ENCODE measurements around the gene CHKA.

CHKA gene

GRCh38 chr11:68012843-68013610, 108.2 kb downstream of the CHKA start:
- DNase-seq: no peak

- DNase-seq: no peak
Measured at GRCh38 chr11:68012044-68012842, 108.9 kb downstream of the CHKA start.

- no peak for DNase-seq
Measured at GRCh38 chr11:68011051-68011943, 109.9 kb downstream of the CHKA start.

GRCh38 chr11:68010090-68011041, 110.8 kb downstream of the CHKA start, which contains the start of gene ALDH3B1:
TSS of gene ALDH3B1 (plus strand) at chr11:68010327. CDS start at chr11:68015298, 4,971 bp downstream.
- DNase-seq: no peak

GRCh38 chr11:68009391-68010089, 111.6 kb downstream of the CHKA start:
- DNase-seq: no peak

GRCh38 chr11:68008381-68009337, 112.5 kb downstream of the CHKA start:
- peak; percentile 41 to 75 for DNase-seq

GRCh38 chr11:68007498-68008380, 113.4 kb downstream of the CHKA start:
- no peak for DNase-seq

- DNase-seq: no peak
Measured at GRCh38 chr11:68006606-68007166, 114.5 kb downstream of the CHKA start.

- DNase-seq: no peak
Measured at GRCh38 chr11:68004551-68005335, 116.4 kb downstream of the CHKA start.

GRCh38 chr11:68003846-68004550, 117.2 kb downstream of the CHKA start, which contains the start of gene UNC93B1:
TSS of gene UNC93B1 (minus strand) at chr11:68004097. CDS start at chr11:68004043, 54 bp downstream.
- DNase-seq: peak; percentile 58 to 78

- peak; percentile 13 to 15 for DNase-seq
Measured at GRCh38 chr11:68002938-68003845, 118.0 kb downstream of the CHKA start.

Measured in NCI-H2081 (cell line).